HepG2 (cell line): ENCODE data around the gene SEM1. TPM values are rescaled to one million over a fixed set of nuclear protein-coding genes. Genes with fewer than 3 reads are reported as not detected.

ENCODE experiments used
- CEBPB ChIP-seq: IDR thresholded peaks from 2 replicates; pipeline ENCODE4 v1.6.1; 2011; ENCODE audit warnings: low read depth, low read length, improper control_type of control experiment, borderline replicate concordance
- CREB1 ChIP-seq, 2 experiments: fragments of 450-650 bp in 1 of 2; IDR thresholded peaks; 2 replicates each; pipeline ENCODE4 v1.6.1; 2016 to 2017; ENCODE audit warnings: control low read depth in 1 of 2, mild to moderate bottlenecking in 1 of 2, missing compliant biosample characterization in 1 of 2, missing genetic modification characterization in 1 of 2
- ETV5 ChIP-seq: IDR thresholded peaks from 2 replicates; pipeline ENCODE4 v1.6.1; 2018; ENCODE audit warnings: missing biosample characterization, missing genetic modification reagents, inconsistent platforms, borderline replicate concordance
- FOSL2 ChIP-seq: sonication (generic); formaldehyde crosslinking; IDR thresholded peaks from 2 replicates; pipeline ENCODE4 v1.4.0; 2020; ENCODE audit warnings: missing genetic modification reagents
- GATAD1 ChIP-seq: IDR thresholded peaks from 2 replicates; pipeline ENCODE4 v1.6.1; 2016; ENCODE audit warnings: missing genetic modification reagents, missing compliant biosample characterization
- HNRNPH1 ChIP-seq: fragments of 200-400 bp; formaldehyde crosslinking; optimal IDR thresholded peaks from 2 replicates; pipeline ENCODE3; 2017; ENCODE audit warnings: mild to moderate bottlenecking, low read depth, low read length
- HOXA9 ChIP-seq: sonication (generic); formaldehyde crosslinking; IDR thresholded peaks from 2 replicates; pipeline ENCODE4 v1.8.1; 2022; ENCODE audit warnings: missing genetic modification reagents, mild to moderate bottlenecking, moderate library complexity, borderline replicate concordance
- MYC ChIP-seq: sonication (generic); formaldehyde crosslinking; IDR thresholded peaks from 2 replicates; pipeline ENCODE4 v1.9.0; 2021; ENCODE audit warnings: missing genetic modification reagents, borderline replicate concordance
- NBN ChIP-seq: fragments of 450-650 bp; conservative IDR thresholded peaks from 2 replicates; pipeline ENCODE4 v1.6.1; 2017
- PRDM10 ChIP-seq: sonication (generic); formaldehyde crosslinking; IDR thresholded peaks from 2 replicates; pipeline ENCODE4 v1.4.0; 2020; ENCODE audit warnings: low read depth, missing genetic modification reagents
- PRMT3 ChIP-seq: sonication (generic); formaldehyde crosslinking; IDR thresholded peaks from 2 replicates; pipeline ENCODE4 v1.8.1; 2022; ENCODE audit warnings: low read depth, mild to moderate bottlenecking, moderate library complexity, missing genetic modification reagents, borderline replicate concordance
- RBFOX2 ChIP-seq: fragments of 200-400 bp; formaldehyde crosslinking; IDR thresholded peaks from 2 replicates; pipeline ENCODE4 v1.6.1; 2017; ENCODE audit warnings: low read depth, mild to moderate bottlenecking, low read length
- TFDP1 ChIP-seq: IDR thresholded peaks from 2 replicates; pipeline ENCODE4 v1.6.1; 2016; ENCODE audit warnings: missing compliant biosample characterization, missing genetic modification reagents, borderline replicate concordance
- THAP11 ChIP-seq: IDR thresholded peaks from 2 replicates; pipeline ENCODE4 v1.6.1; 2016; ENCODE audit warnings: missing biosample characterization, missing genetic modification reagents
- ZBTB46 ChIP-seq: sonication (generic); formaldehyde crosslinking; IDR thresholded peaks from 2 replicates; pipeline ENCODE4 v1.4.0; 2020; ENCODE audit warnings: mild to moderate bottlenecking, missing genetic modification reagents, borderline replicate concordance
- ZNF230 ChIP-seq: sonication (generic); formaldehyde crosslinking; IDR thresholded peaks from 2 replicates; pipeline ENCODE4 v1.4.0; 2020; ENCODE audit warnings: mild to moderate bottlenecking, missing genetic modification reagents
- ZNF251 ChIP-seq: sonication (generic); formaldehyde crosslinking; IDR thresholded peaks from 2 replicates; pipeline ENCODE4 v1.9.0; 2021; ENCODE audit warnings: mild to moderate bottlenecking, missing genetic modification reagents
- ZNF275 ChIP-seq: sonication (generic); formaldehyde crosslinking; IDR thresholded peaks from 2 replicates; pipeline ENCODE4 v1.8.0; 2022; ENCODE audit warnings: missing genetic modification reagents, mild to moderate bottlenecking, inconsistent platforms, borderline replicate concordance
- ZNF574 ChIP-seq: sonication (generic); formaldehyde crosslinking; IDR thresholded peaks from 2 replicates; pipeline ENCODE4 v1.4.0; 2020; ENCODE audit warnings: missing genetic modification reagents
- ZNF605 ChIP-seq: sonication (generic); formaldehyde crosslinking; IDR thresholded peaks from 2 replicates; pipeline ENCODE4 v1.8.0; 2022; ENCODE audit warnings: mild to moderate bottlenecking, missing genetic modification reagents
- polyA plus RNA-seq, 8 experiments: library from polyadenylated mRNA; depleted of rRNA in 3 of 8; stranded (reverse) in 7 of 8; unstranded in 1 of 8; fragments of >200 nt; fragmentation: Illumina TruSeq in 4 of 8; extraction: Trizol in 4 of 8; gene quantifications; 2 replicates each; pipeline versions ENCODE4 v1.2.1 to v1.2.3, GENCODE V29; 2011 to 2016; ENCODE audit warnings: low read depth in 4 of 8, missing spikeins in 1 of 8, mixed read lengths in 1 of 8; ENCODE audit not compliant: insufficient read depth in 1 of 8
- total RNA-seq, 5 experiments: library from RNA; depleted of rRNA; stranded (reverse); fragments of >200 nt; fragmentation: Illumina TruSeq; extraction: Trizol; gene quantifications; 2 replicates each; pipeline ENCODE4 v1.2.3, GENCODE V29; 2016; ENCODE audit warnings: low read depth in 1 of 5

Gene SEM1
- total and polyA plus RNA-seq, 2 of the 13 experiments (the other 11 are each of a cell fraction or from before 2014, with no cell fraction given), result 40.7 to 174 TPM

- no peak for TF ChIP-seq RBFOX2
- TF ChIP-seq THAP11 (CRISPR knock-in tag), result no peak
- no peak for TF ChIP-seq NBN
- no peak for TF ChIP-seq ZNF251
- TF ChIP-seq MYC, result no peak
- TF ChIP-seq CEBPB, result peak; percentile 39; the same call in 1 of the 2 replicates
- TF ChIP-seq ZNF574 (CRISPR knock-in tag), result peak; percentile 49
- TF ChIP-seq HNRNPH1, result no peak
- no peak for TF ChIP-seq ZNF230 (CRISPR knock-in tag)
- 0 out of 2 replicates have a peak, but pooled peaks have one; percentile 9 for TF ChIP-seq FOSL2 (CRISPR knock-in tag)
- no peak for TF ChIP-seq TFDP1 (CRISPR knock-in tag)
- TF ChIP-seq CREB1 (IDR thresholded peaks at IDR 0.05), result no peak
- TF ChIP-seq CREB1 (CRISPR knock-in tag; IDR thresholded peaks at IDR 0.05), result no peak
- TF ChIP-seq HOXA9 (CRISPR knock-in tag), result no peak
- no peak for TF ChIP-seq ZNF275
- TF ChIP-seq ZNF605 (CRISPR knock-in tag), result no peak
- TF ChIP-seq GATAD1 (CRISPR knock-in tag), result no peak
- no peak for TF ChIP-seq PRDM10 (CRISPR knock-in tag)
- TF ChIP-seq ZBTB46 (CRISPR knock-in tag), result no peak
- TF ChIP-seq PRMT3 (CRISPR knock-in tag), result no peak
- TF ChIP-seq ETV5 (CRISPR knock-in tag), result peak; percentile 42; the same call in 1 of the 2 replicates
Observed at GRCh38 chr7:96701258-96701657, 8.4 kb downstream of the SEM1 start (continued).
